Kidney (tissue), 19 donors: ENCODE data around the gene CLEC18C. TPM values are rescaled to one million over a fixed set of nuclear protein-coding genes. Genes with fewer than 3 reads are reported as not detected.
"Not testable (repeated sequence)": the region's sequence is repeated elsewhere in the genome, so short reads cannot be mapped to it uniquely, and the experiment has no call there.

Experiments
- DNase-seq, 5 donors: peaks; one replicate each; pipeline ENCODE4 v3.0.0-alpha.2; 2013 to 2020
- FAIRE-seq: peaks from 2 replicates; lab custom pipeline; 2012; peaks lifted over from hg19 to GRCh38; lab: Jason Lieb, UNC
- H3K27ac ChIP-seq, 2 donors: one replicate each; pipeline ENCODE4 v1.7.0; 2013; ENCODE audit warnings: low read depth in 2 of 2, low read length in 2 of 2, inconsistent platforms in 1 of 2
- H3K27me3 ChIP-seq: one replicate; pipeline ENCODE4 v1.7.1; 2013; ENCODE audit warnings: low read length, inconsistent platforms; ENCODE audit not compliant: control insufficient read depth, insufficient read depth
- H3K36me3 ChIP-seq, 3 donors: one replicate each; pipeline versions ENCODE4 v1.7.0 to v1.7.1; 2013; ENCODE audit warnings: low read length in 3 of 3, control low read depth in 1 of 3, inconsistent platforms in 1 of 3; ENCODE audit not compliant: insufficient read depth in 3 of 3, control insufficient read depth in 2 of 3
- H3K4me1 ChIP-seq, 3 donors: one replicate each; pipeline versions ENCODE4 v1.7.0 to v1.7.1; 2013; ENCODE audit warnings: low read length in 3 of 3, inconsistent platforms in 1 of 3, low read depth in 1 of 3; ENCODE audit not compliant: control insufficient read depth in 2 of 3, insufficient read depth in 2 of 3
- H3K4me3 ChIP-seq, 3 donors: one replicate each; pipeline versions ENCODE4 v1.7.0 to v1.8.1; 2013; ENCODE audit warnings: low read length in 3 of 3, control low read depth in 1 of 3, inconsistent platforms in 1 of 3
- H3K9ac ChIP-seq, 3 donors: one replicate each; pipeline versions ENCODE4 v1.7.0 to v1.7.1; 2013; ENCODE audit warnings: low read length in 3 of 3, control low read depth in 1 of 3, inconsistent platforms in 1 of 3
- H3K9me3 ChIP-seq, 3 donors: one replicate each; pipeline versions ENCODE4 v1.7.0 to v1.7.1; 2013; ENCODE audit warnings: low read length in 3 of 3, control low read depth in 1 of 3, inconsistent platforms in 1 of 3; ENCODE audit not compliant: control insufficient read depth in 2 of 3, insufficient read depth in 1 of 3
- intact Hi-C: fragments of 100-400 bp; cut with DNase I; formaldehyde crosslinking; loops from one replicate; pipeline ENCODE4 v1.11.1; 2022
- long read RNA-seq, 10 donors: library from polyadenylated mRNA in 1 of 10; unstranded in 1 of 10; transcript quantifications; one replicate each; pipeline ENCODE4 v2.0.0 and lab custom pipeline, GENCODE V29; 2021 to 2026
- polyA plus RNA-seq: library from polyadenylated mRNA; stranded (reverse); fragments of 350-450 nt; fragmentation: Illumina TruSeq; extraction: RNeasy Lipid Tissue Mini Kit (QIAGEN cat#74804); gene quantifications from one replicate; pipeline ENCODE4 v1.2.3, GENCODE V29; 2014; ENCODE audit warnings: low read depth, low replicate concordance; ENCODE audit not compliant: insufficient read depth
- total RNA-seq: library from RNA; stranded (reverse); fragmentation: NEBNext Ultra II Directional; extraction: Animal tissue kit (Norgen Biotek cat#: 25700); gene quantifications from one replicate; pipeline ENCODE4 v1.2.1, GENCODE V29; 2021
- donor health status: control.
- donor health status: control.
- donor health status: DM: yes; HTN: yes; CAD: no.
- donor health status: Normal renal cell carcinoma (clear cell type).

Gene CLEC18C
- total RNA-seq (0.57 TPM), polyA plus RNA-seq (67.9 TPM)
- long read RNA-seq, donor 1, transcript CLEC18C-210 (12 exons, 1,970 nt) = major isoform, 6 of 10 reads
- long read RNA-seq, donor 1, partial matches to known transcripts = 0 of 10 reads
- long read RNA-seq, donor 1, other reads (novel, unspliced or antisense) = 0 of 10 reads
- long read RNA-seq, donor 2, transcript CLEC18C-210 (12 exons, 1,970 nt) = major isoform, 10 of 13 reads
- long read RNA-seq, donor 2, partial matches to known transcripts = 0 of 13 reads
- long read RNA-seq, donor 2, other reads (novel, unspliced or antisense) = 0 of 13 reads
- long read RNA-seq, donor 3, transcript CLEC18C-210 (12 exons, 1,970 nt) = major isoform, 13 of 28 reads
- long read RNA-seq, donor 3, partial matches to known transcripts = 10 of 28 reads
- long read RNA-seq, donor 3, other reads (novel, unspliced or antisense) = 0 of 28 reads
- long read RNA-seq, donor 4, partial matches to known transcripts = 12 of 18 reads
- long read RNA-seq, donor 4, other reads (novel, unspliced or antisense) = 0 of 18 reads
- long read RNA-seq, donor 5 = 0 reads
- long read RNA-seq, donor 6, partial matches to known transcripts = 0 of 2 reads
- long read RNA-seq, donor 6, other reads (novel, unspliced or antisense) = 0 of 2 reads
- long read RNA-seq, donor 7, partial matches to known transcripts = 0 of 1 reads
- long read RNA-seq, donor 7, other reads (novel, unspliced or antisense) = 0 of 1 reads
- long read RNA-seq, donor 8, partial matches to known transcripts = 0 of 3 reads
- long read RNA-seq, donor 8, other reads (novel, unspliced or antisense) = 0 of 3 reads
- long read RNA-seq, donor 9, partial matches to known transcripts = 0 of 5 reads
- long read RNA-seq, donor 9, other reads (novel, unspliced or antisense) = 0 of 5 reads
- long read RNA-seq, donor 10, transcript CLEC18C-210 (12 exons, 1,970 nt) = major isoform, 12 of 16 reads
- long read RNA-seq, donor 10, partial matches to known transcripts = 0 of 16 reads
- long read RNA-seq, donor 10, other reads (novel, unspliced or antisense) = 0 of 16 reads

- H3K27me3 ChIP-seq, FAIRE-seq, intact Hi-C loops, H3K27ac ChIP-seq, H3K36me3 ChIP-seq, H3K9ac ChIP-seq, H3K4me3 ChIP-seq, H3K9me3 ChIP-seq, H3K4me1 ChIP-seq: not testable (repeated sequence)
- DNase-seq = peak in 1 of 5 donors; percentile 25
Measured at GRCh38 chr16:70173212-70173837, at the start of gene CLEC18C. TSS of gene CLEC18C (plus strand) at chr16:70173787. CDS start at chr16:70174279, 492 bp downstream.

- H3K4me1 ChIP-seq, H3K4me3 ChIP-seq, intact Hi-C loops, FAIRE-seq, H3K9me3 ChIP-seq, H3K27me3 ChIP-seq, H3K27ac ChIP-seq, DNase-seq, H3K9ac ChIP-seq: not testable (repeated sequence)
- H3K36me3 ChIP-seq = peaks cover 6 to 11% (median 7%) of the 10 kb centered on the region in 3 donors
Measured at GRCh38 chr16:70123822-70124221, 49.8 kb upstream of the CLEC18C start.

- H3K27ac ChIP-seq, H3K4me3 ChIP-seq, DNase-seq, intact Hi-C loops, H3K9ac ChIP-seq, H3K27me3 ChIP-seq, FAIRE-seq, H3K9me3 ChIP-seq, H3K4me1 ChIP-seq: not testable (repeated sequence)
- H3K36me3 ChIP-seq = peaks cover 6 to 20% (median 15%) of the 10 kb centered on the region in 3 donors
Measured at GRCh38 chr16:70126226-70126625, 47.4 kb upstream of the CLEC18C start.

- H3K9ac ChIP-seq, intact Hi-C loops, H3K9me3 ChIP-seq, H3K4me1 ChIP-seq, H3K27me3 ChIP-seq, DNase-seq, FAIRE-seq, H3K4me3 ChIP-seq, H3K27ac ChIP-seq: not testable (repeated sequence)
- H3K36me3 ChIP-seq = peaks cover 5 to 17% (median 12%) of the 10 kb centered on the region in 3 donors
Measured at GRCh38 chr16:70127706-70128105, 45.9 kb upstream of the CLEC18C start.

- H3K4me1 ChIP-seq, FAIRE-seq, DNase-seq, H3K27ac ChIP-seq, intact Hi-C loops, H3K4me3 ChIP-seq, H3K9me3 ChIP-seq, H3K9ac ChIP-seq, H3K27me3 ChIP-seq: not testable (repeated sequence)
- peaks cover 6 to 18% (median 13%) of the 10 kb centered on the region in 3 donors for H3K36me3 ChIP-seq
Measured at GRCh38 chr16:70128844-70129243, 44.7 kb upstream of the CLEC18C start.

GRCh38 chr16:70135796-70136195, 37.8 kb upstream of the CLEC18C start:
- H3K27ac ChIP-seq, H3K4me3 ChIP-seq, DNase-seq, H3K27me3 ChIP-seq, H3K9ac ChIP-seq, H3K4me1 ChIP-seq, intact Hi-C loops, FAIRE-seq, H3K9me3 ChIP-seq: not testable (repeated sequence)
- peaks cover 6 to 17% (median 7%) of the 10 kb centered on the region in 3 donors for H3K36me3 ChIP-seq

- peaks cover 6 to 18% (median 9%) of the 10 kb centered on the region in 3 donors for H3K36me3 ChIP-seq
- H3K9ac ChIP-seq, H3K27me3 ChIP-seq, FAIRE-seq, DNase-seq, H3K4me3 ChIP-seq, H3K4me1 ChIP-seq, intact Hi-C loops, H3K27ac ChIP-seq, H3K9me3 ChIP-seq: not testable (repeated sequence)
Measured at GRCh38 chr16:70136595-70136994, 37.0 kb upstream of the CLEC18C start.
